ENCODE data around the gene AKT1. TPM values are rescaled to one million over a fixed set of nuclear protein-coding genes. Genes with fewer than 3 reads are reported as not detected.

AKT1 gene
- total and polyA plus RNA-seq, 12 donors = 66.4 to 300 (median 195) TPM

DNA sequence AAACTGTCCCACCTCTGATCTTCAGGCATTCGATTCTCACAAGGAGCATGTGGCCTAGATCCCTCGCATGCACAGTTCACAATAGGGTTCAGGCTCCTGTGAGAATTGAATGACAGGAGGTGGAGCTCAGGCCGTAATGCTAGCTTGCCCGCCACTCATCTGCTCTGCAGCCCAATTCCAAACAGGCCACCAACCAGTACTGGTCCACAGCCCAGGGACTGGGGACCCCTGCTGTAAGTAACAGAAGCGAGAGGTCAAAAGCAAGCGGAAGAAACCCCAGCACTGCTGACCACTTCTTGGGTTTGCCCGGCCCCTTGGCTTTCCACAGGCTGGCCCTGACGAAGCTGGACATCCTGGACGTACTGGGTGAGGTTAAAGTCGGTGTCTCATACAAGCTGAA is 51.1 kb downstream of the AKT1 start:
- intact Hi-C loops (cut with DNase I) = no loop called here
- no peak overlapping the region for H3K4me3 ChIP-seq
- TF ChIP-seq, protein P1, sequence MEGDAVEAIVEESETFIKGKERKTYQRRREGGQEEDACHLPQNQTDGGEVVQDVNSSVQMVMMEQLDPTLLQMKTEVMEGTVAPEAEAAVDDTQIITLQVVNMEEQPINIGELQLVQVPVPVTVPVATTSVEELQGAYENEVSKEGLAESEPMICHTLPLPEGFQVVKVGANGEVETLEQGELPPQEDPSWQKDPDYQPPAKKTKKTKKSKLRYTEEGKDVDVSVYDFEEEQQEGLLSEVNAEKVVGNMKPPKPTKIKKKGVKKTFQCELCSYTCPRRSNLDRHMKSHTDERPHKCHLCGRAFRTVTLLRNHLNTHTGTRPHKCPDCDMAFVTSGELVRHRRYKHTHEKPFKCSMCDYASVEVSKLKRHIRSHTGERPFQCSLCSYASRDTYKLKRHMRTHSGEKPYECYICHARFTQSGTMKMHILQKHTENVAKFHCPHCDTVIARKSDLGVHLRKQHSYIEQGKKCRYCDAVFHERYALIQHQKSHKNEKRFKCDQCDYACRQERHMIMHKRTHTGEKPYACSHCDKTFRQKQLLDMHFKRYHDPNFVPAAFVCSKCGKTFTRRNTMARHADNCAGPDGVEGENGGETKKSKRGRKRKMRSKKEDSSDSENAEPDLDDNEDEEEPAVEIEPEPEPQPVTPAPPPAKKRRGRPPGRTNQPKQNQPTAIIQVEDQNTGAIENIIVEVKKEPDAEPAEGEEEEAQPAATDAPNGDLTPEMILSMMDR (IDR thresholded peaks at IDR 0.05) = no peak
- no peak for TF ChIP-seq POLR2A (IDR thresholded peaks at IDR 0.05)
- no peaks in the 10 kb centered on the region for H3K27me3 ChIP-seq
- no peaks in the 10 kb centered on the region for H3K9me3 ChIP-seq (replicated peaks in 1 of 3)
- DNase-seq = no peak
- no peaks in the 10 kb centered on the region for H3K36me3 ChIP-seq (replicated peaks in 1 of 2)
- H3K4me1 ChIP-seq (replicated peaks in 1 of 2) = peaks cover 0 to 6% of the 10 kb centered on the region in 2 donors
- 92 to 96% (median 95%) methylated on average over 10 of the region's 10 CpGs for WGBS, 4 donors
- no peak overlapping the region for H3K27ac ChIP-seq

DNA sequence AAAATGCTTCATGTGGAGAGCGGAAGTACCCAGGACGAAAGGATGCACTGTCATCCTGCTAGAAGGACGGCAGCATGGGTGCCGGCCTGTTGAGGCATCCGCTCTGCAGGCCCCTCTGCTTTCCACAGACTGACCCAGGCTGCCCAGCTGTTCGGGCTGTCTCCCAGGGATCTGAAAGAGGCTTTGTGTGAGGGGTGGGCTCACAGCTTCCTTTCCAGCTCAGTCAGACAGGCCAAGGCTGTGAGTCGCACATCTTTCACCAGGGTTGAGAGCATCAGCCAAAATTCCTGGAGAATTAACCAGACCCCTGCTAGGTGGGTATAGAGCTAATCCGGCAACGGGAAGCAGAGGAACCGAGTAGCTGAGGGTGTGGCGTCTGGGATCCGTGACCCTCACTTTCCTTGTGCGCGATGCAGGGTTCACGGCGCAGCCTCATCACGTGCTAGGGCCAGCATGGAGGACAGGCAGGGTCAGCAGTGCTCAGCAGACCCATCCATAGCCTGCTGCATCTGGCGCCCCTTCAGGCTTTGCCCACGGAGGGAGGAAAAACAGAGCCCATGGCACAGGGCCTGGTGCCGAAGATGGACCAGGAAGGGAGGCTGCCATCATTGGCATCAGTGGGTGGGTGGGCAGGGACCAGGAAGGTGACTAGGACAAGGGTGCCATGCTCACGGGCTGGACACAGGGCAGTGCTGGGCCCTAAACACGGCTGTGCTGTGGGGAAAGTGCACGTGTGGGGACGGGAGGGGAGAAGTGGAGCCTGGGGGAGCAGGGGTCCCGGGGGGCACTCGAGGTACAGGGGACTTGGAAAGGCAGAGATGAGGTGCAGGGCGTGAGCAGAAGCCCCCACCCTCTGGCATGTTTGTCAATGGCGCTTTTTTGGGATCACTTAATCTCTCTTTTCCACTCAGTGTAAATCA is 51.8 kb downstream of the AKT1 start:
- Histone ChIP-seq H3K27ac (no peak overlapping the region), H3K36me3 (replicated peaks in 1 of 2) (no peaks in the 10 kb centered on the region), H3K4me3 (no peak overlapping the region), H3K4me1 (replicated peaks in 1 of 2) (peaks cover 0 to 6% of the 10 kb centered on the region in 2 donors), H3K9me3 (replicated peaks in 1 of 3) (no peaks in the 10 kb centered on the region), H3K27me3 (no peaks in the 10 kb centered on the region)
- intact Hi-C loops (cut with DNase I) = no loop called here
- no peak for DNase-seq
- TF ChIP-seq, protein P1 (IDR thresholded peaks at IDR 0.05) = no peak
- no peak for TF ChIP-seq POLR2A (IDR thresholded peaks at IDR 0.05)
- 88 to 95% (median 93%) methylated on average over 22 to 28 of the region's 28 CpGs for WGBS, 4 donors

DNA sequence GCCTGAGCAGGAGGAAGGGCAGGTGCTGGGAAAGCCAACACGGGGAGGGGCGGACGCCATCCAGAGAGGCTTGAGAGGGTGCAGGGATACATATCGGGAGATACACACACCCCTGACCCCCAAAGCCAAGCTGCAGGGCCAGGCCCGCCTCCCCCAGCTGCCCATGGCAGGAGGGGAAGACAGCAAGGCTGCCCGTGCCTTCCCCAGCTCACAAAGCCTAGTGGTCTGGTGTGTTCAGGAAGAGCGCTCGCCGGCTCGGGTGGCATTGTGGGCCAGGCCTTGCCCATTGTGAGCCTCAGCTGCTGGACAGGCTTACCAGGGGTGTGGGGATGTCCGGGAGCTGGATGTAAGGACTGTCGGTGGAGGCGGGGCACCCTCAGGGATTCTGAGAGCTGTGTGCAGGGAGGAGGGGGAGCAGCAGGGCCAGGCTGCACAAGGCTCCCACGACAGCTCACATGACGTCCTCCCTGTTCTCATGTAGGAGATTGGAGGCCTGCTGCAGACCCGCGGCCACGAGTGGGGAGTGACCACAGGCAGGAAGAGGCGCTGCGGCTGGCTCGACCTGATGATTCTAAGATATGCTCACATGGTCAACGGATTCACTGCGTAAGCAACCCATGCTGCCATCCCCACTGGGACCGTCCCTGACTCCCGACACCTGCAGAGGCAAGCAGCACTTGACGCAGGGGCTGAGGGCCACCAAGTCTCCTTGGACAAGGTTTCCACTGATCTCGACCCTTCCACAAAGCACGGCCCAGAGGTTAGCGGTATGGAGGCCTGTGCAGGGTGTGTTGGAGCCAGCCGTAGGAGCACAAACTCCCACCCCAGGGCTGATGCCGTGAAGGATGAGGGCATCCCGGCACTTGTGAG is 52.7 kb downstream of the AKT1 start:
- Histone ChIP-seq H3K27ac (no peak overlapping the region), H3K27me3 (no peaks in the 10 kb centered on the region), H3K4me3 (no peak overlapping the region), H3K36me3 (replicated peaks in 1 of 2) (no peaks in the 10 kb centered on the region), H3K4me1 (replicated peaks in 1 of 2) (peaks cover 0 to 6% of the 10 kb centered on the region in 2 donors), H3K9me3 (replicated peaks in 1 of 3) (no peaks in the 10 kb centered on the region)
- intact Hi-C loops (cut with DNase I) = no loop called here
- TF ChIP-seq POLR2A (IDR thresholded peaks at IDR 0.05) = no peak
- TF ChIP-seq, protein P1 (IDR thresholded peaks at IDR 0.05) = no peak
- 92 to 98% (median 93%) methylated on average over 10 to 32 of the region's 32 CpGs for WGBS, 4 donors
- DNase-seq = no peak

- 89 to 96% (median 92%) methylated on average over 7 to 23 of the region's 23 CpGs for WGBS, 4 donors
These were observed 53.7 kb downstream of the AKT1 start for GRCh38 chr14:104741803-104742251.

More at GRCh38 chr14:104741803-104742251, 53.7 kb downstream of the AKT1 start:
- TF ChIP-seq, protein P1 (IDR thresholded peaks at IDR 0.05) = no peak
- no peak for TF ChIP-seq POLR2A (IDR thresholded peaks at IDR 0.05)
- no peak for DNase-seq
- Histone ChIP-seq H3K4me1 (replicated peaks in 1 of 2) (peaks cover 0 to 10% of the 10 kb centered on the region in 2 donors), H3K9me3 (replicated peaks in 1 of 3) (no peaks in the 10 kb centered on the region), H3K36me3 (replicated peaks in 1 of 2) (no peaks in the 10 kb centered on the region), H3K4me3 (no peak overlapping the region), H3K27ac (no peak overlapping the region), H3K27me3 (no peaks in the 10 kb centered on the region)
- intact Hi-C loops (cut with DNase I) = no loop called here
